ENCODE data around the gene NR2C2.

GRCh38 chr3:15091575-15091974 lies 144.2 kb downstream of the NR2C2 start:
- TF ChIP-seq, protein P1, sequence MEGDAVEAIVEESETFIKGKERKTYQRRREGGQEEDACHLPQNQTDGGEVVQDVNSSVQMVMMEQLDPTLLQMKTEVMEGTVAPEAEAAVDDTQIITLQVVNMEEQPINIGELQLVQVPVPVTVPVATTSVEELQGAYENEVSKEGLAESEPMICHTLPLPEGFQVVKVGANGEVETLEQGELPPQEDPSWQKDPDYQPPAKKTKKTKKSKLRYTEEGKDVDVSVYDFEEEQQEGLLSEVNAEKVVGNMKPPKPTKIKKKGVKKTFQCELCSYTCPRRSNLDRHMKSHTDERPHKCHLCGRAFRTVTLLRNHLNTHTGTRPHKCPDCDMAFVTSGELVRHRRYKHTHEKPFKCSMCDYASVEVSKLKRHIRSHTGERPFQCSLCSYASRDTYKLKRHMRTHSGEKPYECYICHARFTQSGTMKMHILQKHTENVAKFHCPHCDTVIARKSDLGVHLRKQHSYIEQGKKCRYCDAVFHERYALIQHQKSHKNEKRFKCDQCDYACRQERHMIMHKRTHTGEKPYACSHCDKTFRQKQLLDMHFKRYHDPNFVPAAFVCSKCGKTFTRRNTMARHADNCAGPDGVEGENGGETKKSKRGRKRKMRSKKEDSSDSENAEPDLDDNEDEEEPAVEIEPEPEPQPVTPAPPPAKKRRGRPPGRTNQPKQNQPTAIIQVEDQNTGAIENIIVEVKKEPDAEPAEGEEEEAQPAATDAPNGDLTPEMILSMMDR (IDR thresholded peaks at IDR 0.05), result no peak
- TF ChIP-seq POLR2AphosphoS5 (IDR thresholded peaks at IDR 0.05) (no peak), POLR2A (IDR thresholded peaks at IDR 0.05) (no peak)
